IMR-90 (cell line): ENCODE data around the gene MED12L.

ENCODE experiments used
- CHD1 ChIP-seq: IDR thresholded peaks from 2 replicates; pipeline ENCODE4 v1.6.1; 2012; ENCODE audit warnings: low read depth, low read length, improper control_type of control experiment
- MAZ ChIP-seq: IDR thresholded peaks from 2 replicates; pipeline ENCODE4 v1.6.1; 2012; ENCODE audit warnings: low read depth, mild to moderate bottlenecking, low read length, improper control_type of control experiment, moderate library complexity, borderline replicate concordance
- POLR2A ChIP-seq: IDR thresholded peaks from 2 replicates; pipeline ENCODE4 v1.6.1; 2012; ENCODE audit warnings: mild to moderate bottlenecking, low read depth, low read length
- RAD21 ChIP-seq: IDR thresholded peaks from 2 replicates; pipeline ENCODE4 v1.6.1; 2012; ENCODE audit warnings: low read length, improper control_type of control experiment
- RFX5 ChIP-seq: IDR thresholded peaks from 2 replicates; pipeline ENCODE4 v1.8.0; 2012; ENCODE audit warnings: low read depth, mild to moderate bottlenecking, low read length, moderate library complexity
- SMC3 ChIP-seq: fragments of 150-350 bp; IDR thresholded peaks from 2 replicates; pipeline ENCODE4 v1.6.1; 2016; ENCODE audit warnings: low read depth, mild to moderate bottlenecking, antibody characterized with exemption, low read length, moderate library complexity
- USF2 ChIP-seq: fragments of 150-350 bp; IDR thresholded peaks from 2 replicates; pipeline ENCODE4 v1.6.1; 2017; ENCODE audit warnings: mild to moderate bottlenecking, antibody characterized with exemption, low read length, low read depth
- TF ChIP-seq, protein P1 (sequence below): conservative IDR thresholded peaks from 2 replicates; pipeline ENCODE4 v1.5.1; 2012; ENCODE audit warnings: mild to moderate bottlenecking, low read depth, low read length, improper control_type of control experiment

- no peak for TF ChIP-seq RFX5
- TF ChIP-seq CHD1: no peak
- TF ChIP-seq POLR2A: no peak
- TF ChIP-seq, protein P1, sequence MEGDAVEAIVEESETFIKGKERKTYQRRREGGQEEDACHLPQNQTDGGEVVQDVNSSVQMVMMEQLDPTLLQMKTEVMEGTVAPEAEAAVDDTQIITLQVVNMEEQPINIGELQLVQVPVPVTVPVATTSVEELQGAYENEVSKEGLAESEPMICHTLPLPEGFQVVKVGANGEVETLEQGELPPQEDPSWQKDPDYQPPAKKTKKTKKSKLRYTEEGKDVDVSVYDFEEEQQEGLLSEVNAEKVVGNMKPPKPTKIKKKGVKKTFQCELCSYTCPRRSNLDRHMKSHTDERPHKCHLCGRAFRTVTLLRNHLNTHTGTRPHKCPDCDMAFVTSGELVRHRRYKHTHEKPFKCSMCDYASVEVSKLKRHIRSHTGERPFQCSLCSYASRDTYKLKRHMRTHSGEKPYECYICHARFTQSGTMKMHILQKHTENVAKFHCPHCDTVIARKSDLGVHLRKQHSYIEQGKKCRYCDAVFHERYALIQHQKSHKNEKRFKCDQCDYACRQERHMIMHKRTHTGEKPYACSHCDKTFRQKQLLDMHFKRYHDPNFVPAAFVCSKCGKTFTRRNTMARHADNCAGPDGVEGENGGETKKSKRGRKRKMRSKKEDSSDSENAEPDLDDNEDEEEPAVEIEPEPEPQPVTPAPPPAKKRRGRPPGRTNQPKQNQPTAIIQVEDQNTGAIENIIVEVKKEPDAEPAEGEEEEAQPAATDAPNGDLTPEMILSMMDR: no peak
- TF ChIP-seq MAZ: no peak
- TF ChIP-seq RAD21: no peak
- no peak for TF ChIP-seq SMC3
- no peak for TF ChIP-seq USF2
Observed at GRCh38 chr3:151434151-151434890, 348.9 kb downstream of the MED12L start.
